ENCODE data around the gene CDCA7.

- no peak for TF ChIP-seq EZH2 (IDR thresholded peaks at IDR 0.05; ENCODE audit: borderline replicate concordance, low read length)
- TF ChIP-seq CTCF (IDR thresholded peaks at IDR 0.05; ENCODE audit: low read length): peak; percentile 89
Observed at GRCh38 chr2:173402405-173402974, 47.8 kb downstream of the CDCA7 start.

Measured in OCI-LY1 (cell line).